Epidermal melanocyte (primary cell): ENCODE data around the gene CCL1.

ENCODE experiments used
- DNase-seq: peaks from one replicate; pipeline ENCODE4 v3.0.0; 2011; ENCODE audit warnings: low spot score; ENCODE audit not compliant: insufficient read length

Gene CCL1

DNA sequence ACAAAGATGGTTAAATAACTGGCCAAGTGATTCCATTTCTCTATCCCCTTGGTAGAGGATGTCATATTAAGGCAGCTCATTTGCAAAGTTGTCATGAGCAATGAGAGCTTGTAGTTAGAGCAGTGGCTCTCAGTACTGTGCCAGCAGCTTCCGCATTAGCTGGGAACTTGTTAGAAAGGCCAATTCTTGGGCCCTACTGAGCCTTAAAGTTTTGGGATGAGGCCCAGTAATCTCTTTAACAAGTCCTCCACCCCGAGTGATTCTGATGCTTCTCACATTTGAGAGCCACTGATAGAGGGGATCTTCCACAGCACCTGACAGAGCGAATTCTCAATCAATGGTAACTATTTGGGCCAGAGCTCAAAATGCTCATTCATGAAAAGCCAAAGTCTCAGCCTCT is 20.2 kb upstream of the CCL1 start:
- no peak for DNase-seq

DNA sequence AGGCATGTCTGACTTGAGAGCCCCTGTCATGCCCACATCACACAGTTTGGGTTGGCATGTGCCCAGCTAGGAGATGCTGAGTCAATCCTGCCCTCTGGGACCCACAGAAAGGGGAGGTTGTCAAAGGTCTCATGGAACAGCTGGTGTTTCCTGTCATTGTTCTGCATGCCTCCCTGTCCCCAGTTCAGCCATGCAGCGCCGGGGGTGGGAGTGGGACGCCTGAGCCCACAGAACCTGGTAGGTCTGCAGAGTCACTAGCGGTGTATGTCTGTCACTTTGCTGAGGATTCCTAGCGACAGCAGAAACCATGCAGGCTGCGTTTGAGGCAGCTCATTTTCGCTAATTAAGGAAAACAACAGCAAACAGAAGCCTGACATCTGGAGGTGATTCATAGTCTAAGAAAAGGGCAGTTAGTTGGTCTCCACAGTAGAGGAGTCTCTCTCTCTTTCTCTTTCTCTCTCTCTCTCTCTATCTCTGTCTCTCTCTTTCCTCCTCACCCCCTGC is 19.6 kb upstream of the CCL1 start:
- no peak for DNase-seq

DNA sequence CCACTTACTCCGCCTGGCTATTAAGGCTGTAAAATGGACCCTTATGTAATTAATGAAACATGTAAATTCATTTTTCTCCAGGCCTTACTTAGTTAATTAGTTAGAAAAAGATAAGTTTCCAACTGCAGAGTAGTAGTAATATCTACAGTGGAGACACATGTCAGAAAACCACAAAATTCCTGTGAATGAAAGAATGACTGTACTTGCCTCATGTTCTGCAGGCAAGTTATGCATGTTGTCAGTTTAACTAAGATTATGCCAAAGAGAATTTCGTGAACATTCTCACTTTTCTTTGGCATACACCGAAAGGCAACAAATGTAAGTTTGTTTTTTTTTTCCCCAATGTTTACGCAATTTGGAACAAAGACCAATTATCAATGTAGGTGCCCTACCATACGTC is 16.8 kb upstream of the CCL1 start:
- no peak for DNase-seq

DNA sequence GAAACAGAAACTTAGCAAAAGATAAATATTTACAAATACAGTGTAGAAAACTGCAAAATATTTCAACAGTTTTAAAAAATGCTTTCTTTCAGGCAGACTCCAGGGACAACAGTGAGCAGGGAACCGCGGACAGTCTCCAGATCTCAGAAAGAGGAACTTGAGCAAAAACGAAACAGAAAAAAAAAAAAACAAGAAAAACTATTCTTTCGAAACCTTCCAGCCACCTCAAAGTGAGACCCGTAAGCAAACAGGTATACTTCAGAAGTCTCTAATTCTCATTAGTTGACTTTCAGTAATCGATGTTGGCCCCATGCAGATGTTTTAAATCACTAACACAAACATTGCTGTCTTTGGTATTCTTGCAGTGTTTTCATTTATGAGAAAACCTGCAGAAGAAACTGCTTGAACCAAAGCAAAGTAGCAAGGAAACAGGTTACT is 15.7 kb upstream of the CCL1 start:
- no peak for DNase-seq

DNA sequence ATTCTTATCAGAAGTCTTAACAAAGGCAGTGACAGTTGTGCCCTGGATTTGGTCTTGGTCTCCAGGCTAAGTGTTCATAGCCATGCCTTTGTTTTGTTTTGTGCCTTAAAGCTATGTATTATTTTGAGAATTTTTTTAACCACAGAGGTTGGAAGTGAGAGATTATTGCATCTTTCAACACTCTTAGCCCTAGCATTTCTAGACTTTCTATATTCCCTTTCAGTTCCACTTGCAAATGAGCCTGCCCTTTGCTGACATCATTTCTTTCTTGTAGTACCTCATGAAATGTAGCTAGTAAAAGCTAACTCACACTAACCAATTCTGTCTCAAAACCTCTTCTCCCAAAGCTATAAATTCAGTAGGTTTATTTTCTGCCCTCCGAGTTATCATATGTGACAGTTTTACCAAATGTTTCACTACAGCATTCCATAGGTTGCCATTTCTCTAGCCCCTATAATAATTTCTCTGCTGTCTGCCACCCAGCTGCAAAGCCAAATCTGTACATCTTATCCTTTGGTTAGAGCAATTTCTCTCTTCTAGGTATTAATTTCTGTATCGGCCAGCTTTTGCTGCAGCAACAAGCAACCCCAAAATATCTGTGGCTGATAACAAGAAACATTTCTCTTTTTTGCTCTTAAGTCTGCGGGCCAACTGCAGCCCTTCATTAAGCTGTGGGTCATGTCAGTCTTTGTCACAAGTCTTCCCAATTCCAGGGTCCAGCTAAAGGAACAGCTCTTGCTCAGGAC is 14.2 kb upstream of the CCL1 start:
- DNase-seq: no peak

DNA sequence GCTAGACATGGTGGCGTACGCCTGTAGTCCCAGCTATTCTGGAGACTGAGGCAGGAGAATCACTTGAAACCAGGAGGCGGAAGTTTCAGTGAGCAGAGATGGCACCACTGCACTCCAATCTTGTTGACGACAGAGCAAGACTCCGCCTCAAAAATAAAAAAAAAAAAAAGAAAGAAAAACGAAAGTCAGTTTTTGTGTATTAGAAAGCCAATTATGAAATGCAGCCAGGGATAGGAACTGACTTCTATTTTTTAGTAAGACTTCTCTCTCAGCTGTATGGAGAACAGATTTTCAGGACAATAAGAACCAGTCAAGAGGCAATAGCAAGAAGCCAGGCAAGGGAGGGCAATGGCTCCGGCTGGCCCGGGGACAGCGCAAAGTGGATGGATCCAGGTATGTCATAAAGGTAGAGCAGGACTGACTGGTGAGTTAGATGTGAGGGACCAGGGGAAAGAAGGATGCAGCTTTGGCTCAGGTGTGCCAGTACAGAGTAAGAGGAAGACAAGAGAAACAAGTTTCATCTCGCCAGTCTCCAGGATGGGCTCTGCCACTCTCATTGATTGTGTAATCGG is 12.5 kb upstream of the CCL1 start:
- DNase-seq: no peak

DNA sequence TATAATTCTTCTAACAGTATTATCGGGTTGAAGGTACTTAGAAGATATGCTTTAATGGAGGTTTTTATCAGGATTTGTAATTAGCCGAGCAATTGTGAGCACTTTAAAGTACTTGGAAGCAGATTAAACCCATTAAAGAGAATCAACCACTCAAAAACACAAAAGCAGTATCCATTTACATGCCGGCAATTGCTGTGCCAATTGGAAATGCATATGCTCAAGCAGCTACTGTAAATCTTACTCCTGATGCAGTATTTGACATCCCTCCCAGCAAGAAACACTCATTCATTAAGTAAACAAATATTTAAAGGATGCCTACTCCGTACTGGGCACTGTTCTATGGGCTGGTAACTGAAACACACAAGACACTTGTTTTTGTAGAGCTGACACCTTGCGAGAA is 11.4 kb upstream of the CCL1 start:
- DNase-seq: no peak

DNA sequence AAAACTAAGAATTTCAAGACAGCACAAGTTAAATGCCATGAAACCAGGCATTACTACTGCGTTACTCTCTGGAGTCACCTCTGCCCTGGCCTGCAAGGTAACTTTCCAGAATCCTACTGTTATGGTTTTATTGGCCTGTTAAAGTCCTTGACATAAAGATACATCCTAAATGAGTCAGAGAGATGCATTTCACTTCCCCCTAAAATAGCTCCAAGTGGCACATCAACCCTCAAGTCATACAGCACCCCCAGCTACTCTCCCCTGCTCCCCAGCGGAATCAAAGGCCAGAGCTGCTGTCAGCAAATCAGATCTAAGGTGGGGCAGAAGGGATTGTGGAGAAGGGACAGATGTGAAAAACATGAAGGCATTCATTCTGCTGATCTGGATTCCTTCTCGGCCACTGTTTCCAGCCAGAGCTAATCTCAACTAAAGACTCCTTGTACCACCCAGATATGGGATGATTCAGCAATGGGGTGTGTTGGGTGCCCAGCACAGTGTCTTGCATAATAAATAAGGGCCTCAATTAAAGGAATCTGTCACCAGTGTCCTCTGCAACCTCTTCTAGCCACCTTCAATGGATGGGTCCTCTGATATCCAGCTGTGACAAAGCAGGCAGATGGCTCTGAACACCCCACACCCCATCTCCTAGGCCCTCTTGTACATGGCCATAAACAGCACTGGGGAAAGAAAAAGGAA is 8.5 kb upstream of the CCL1 start:
- DNase-seq: no peak

DNA sequence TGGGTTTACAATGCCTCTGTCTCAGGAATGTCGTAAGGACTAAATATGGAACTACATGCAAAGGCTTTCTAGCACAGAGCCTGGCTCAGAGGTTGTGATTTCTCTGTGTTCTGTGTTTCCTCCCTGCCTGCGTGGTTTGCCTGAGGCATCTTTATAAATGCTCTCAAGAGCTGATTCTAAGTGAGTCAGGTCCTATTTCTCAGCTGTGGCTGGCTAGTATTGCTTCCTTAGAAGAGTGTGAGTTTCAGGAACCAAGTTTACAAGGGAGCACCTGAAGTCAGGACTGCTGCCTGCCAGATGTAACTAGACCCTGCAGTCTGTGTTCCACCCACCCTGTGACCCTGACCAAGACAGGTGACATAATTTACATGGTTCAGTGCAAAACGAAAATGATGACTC is 8.0 kb upstream of the CCL1 start:
- DNase-seq: no peak

DNA sequence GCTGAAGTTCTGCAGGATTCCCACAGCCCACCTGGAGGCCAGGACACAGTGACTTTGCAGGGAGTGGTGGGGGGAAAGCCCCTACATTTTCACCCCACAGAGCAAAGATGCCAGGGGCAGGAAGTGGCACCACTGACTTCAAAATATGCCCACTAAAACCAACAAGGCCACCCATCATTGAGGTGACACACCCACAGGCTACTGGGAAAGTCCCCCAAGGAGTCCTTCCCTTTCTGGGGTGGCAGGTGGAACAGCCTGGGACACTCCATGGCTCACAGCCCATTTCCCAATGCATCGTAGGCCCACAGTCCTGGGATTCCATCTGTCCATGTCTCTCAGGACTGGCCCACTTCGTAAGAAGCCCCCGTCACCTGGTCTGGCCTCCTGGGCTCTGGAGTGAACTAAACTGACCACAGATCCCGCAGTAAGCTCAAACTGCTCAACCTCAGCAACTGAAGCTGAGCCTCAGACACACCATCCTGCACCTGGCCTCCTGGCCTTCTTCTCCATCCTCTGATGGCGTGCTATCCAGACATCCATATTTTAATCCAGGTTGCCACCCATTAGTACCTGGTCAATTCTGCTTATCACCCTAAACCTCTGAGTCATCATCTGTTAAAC is 7.5 kb upstream of the CCL1 start:
- no peak for DNase-seq

DNA sequence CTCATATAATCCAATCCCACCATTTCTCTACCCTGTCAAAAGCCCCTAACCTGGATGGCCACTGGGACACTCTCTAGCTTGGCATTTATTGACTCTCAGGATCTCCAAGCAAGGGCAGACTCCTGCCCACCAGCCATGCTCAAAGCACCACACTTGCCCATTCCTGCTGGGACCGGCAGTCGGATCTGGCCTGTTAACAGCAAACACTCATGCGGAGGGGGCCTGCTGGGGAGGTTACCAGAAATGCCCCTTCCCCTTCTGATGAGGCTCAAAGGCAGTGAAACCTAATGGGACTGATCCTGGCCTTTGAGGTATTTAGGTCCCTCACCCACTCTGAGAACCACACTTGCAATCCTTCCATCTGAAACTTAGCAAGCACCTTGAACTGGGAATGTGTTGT is 6.5 kb upstream of the CCL1 start:
- no peak for DNase-seq

DNA sequence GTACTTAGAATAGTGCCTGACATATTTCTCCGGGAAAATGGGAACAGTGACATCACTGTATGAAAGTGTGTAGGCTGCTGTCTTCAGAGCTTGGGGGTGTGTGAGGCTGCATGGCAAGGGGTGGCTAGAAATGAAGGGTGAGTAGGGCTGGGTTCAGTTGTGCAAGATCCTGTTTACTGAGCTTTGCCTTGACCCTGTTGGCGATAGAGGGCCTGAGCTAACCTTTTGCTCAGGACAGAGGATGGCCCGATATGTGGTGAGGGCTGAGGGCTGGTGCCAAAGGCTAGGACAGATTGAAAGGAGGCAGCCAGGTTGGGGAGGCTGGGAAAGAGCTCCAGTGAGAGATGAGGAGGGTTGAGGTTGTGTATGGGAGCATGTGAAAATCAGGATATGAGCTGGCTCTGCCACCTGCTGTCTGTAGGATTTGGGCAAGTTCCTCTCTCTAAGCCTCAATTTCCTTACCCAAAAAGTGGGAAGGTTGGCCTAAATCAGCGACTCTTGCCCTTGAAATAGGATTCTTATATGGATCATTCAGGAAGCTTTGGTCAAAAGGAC is 6.0 kb upstream of the CCL1 start:
- no peak for DNase-seq

DNA sequence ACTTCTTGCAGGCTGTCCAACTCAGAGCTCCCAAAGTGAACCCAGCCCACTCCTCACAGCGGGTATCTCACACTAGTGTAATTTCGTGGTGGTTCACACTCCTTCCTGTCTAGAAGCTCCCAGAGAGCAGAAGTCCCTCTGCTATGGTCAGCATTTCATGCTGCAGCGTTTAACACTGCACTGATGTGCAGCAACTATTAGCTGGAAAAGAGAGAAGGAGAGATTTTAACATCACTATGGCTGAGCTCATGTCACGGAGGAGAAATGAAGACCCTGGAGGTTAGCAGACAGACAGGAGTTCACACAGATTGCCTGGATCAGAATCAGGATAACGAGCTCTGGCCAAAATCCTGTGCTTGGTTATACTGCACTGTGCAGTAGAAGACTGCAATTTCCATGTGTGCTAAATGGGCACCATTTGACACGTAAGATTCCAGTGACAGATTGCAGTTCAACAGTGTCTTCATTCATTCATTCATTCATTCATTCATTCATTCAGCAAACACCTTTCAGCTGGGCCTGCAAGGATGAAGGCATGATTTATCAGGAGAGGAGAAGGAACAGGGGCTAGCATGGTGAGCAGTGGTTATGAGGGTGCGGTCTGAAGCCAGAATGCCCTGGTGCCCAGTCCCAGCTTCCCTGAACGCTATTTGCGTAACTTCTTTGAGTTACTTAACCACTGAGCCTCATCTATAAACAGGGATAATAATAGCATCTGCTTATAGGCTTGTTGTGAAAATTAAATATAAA is 5.3 kb upstream of the CCL1 start:
- no peak for DNase-seq

DNA sequence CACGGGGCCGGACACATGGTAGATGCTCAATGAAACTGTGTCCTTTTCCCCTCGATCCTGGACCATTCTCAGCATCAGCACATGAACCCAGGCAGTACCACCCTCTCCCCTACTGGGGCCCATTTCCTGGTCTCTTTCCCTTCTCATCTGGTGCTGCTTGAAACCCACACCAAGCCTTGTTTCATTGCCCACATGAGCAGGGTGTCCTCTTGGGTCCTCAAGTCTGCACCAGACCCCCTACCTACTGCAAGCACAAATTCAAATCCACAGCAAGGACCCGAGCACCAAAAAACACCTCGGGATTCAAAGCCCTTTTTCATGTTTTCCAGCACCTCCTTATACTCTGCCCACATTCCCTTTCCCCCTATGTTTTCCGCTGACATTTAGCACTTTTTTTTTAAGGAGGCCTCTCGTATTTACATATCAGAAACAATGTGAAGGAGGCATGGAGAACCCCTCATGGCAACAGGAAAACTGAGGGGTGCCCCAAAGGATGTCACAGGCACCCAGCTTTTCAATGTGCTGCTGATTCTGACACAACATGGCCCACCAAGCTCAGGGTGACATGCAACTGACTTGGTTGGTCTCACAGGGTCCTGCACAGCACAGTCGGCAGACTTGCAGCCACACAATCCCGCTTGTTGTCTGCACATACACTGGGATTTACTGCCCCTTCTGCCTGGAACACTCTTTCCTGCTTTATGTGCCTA is 4.6 kb upstream of the CCL1 start:
- no peak for DNase-seq

DNA sequence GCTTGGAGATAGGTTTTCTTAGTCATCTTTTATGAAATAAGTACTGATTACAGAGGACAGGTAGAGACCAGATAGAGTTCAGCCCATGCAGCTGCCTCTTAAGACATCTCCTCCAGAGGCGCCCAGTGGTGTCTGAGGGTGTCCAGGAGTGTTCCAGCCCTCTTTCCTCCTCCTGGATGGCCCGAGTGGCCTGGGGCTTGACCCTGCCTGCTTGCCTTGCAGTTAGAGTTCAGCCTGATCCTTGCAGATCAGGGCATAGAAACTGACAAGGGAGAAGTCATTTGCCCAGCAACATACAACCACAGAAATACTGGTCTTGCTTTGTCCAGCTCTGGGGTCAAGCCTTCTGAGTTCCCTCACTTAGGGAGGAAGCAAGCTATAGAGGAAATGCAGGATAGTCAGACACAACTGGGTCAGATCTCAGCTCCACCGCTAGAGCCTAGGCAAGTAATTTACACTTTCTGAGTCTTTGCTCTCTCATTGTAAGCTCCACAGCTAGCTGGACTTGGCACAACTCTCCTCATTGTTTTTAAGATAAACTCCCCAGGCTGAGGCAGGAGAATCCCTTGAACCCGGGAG is 3.6 kb upstream of the CCL1 start:
- no peak for DNase-seq

DNA sequence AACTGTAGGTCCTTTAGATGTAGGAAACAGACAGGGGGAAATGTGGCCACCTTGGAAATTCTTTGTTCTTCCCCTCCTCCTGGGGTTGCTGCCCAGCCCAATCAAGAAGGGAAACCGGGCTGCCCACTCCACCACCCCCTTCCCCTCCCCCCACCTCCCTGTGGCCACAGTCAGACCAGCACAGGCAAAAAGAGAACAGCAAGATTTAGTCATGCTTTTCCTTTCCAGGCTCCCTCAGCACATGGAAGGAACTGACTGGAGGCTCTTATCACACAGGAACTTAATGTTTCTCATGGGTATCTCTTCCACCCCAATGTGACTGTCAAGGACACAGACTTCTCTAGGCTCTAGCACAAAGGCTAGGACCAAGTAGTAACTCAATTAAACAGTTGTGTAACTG is 3.0 kb upstream of the CCL1 start:
- no peak for DNase-seq

DNA sequence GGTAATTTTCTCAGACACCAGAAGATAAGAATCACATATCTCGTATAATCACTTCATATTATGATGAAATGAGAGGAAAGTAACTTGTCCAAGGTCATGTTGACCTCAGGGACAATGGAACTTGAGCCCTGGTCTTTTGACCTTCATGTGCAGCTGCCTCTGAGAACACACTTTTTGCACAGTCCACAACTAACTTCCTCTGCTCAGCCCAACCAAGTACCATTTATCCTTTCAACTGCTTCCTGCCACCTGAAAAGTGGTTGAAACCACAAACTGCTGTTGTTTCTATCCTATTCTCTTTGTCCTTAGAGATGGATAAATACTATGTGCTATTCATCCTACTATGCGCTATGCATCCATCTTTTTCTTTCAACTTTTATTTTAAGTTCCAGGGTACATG is 2.3 kb upstream of the CCL1 start:
- no peak for DNase-seq

DNA sequence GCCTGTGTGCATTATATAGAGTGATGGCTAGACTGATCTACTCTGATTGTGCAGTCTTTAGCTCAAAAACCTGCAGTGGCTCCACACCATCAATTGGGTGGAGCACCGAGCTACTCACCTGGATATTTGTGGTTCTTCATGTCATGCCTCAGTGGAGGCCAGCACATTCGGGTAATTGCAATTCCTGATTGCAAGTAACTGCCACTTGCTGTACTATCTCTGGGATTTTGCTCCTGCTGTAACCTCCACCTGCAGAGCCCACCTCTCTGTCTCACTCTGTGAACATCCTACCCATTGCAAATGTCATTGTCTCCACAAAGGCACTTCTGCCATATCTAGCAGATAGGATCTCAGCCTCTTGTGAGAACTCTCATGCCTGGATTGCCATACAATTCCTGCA is 1.7 kb upstream of the CCL1 start:
- DNase-seq: no peak

DNA sequence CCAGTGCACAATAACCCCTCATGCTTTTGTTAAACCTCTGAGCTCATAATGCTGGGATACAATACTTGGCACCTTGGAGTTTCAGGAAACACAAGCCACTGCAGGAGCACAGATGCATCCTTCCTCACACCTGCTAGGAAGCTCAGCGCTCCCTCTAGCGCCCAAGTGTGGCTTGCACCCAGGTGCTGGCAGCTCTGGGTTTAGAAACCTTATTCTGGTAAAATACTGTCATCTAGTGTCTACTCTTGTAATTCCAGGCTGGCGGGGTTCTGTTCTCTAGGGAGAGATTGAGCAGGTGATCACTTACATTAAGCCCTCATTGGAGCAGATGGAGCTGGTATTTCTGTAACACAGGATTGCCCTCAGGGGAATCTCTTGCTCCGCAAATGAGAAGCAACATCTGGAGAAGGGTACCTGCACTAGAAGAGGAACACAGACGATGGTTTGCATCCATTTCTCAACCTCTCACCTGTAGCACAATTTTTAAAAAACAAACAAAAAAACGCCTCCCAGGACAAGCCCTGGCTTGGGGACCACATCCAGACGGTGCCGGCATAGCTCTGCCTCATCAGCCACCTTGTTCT is 1.5 kb downstream of the CCL1 start:
- DNase-seq: peak; percentile 75
